SHP77 (cell line): ENCODE data around the gene MCAM.

ENCODE experiments used
- DNase-seq, 2 experiments: peaks; one replicate each; lab custom pipeline; 2025; lab: John Stamatoyannopoulos, UW

Gene MCAM

DNA sequence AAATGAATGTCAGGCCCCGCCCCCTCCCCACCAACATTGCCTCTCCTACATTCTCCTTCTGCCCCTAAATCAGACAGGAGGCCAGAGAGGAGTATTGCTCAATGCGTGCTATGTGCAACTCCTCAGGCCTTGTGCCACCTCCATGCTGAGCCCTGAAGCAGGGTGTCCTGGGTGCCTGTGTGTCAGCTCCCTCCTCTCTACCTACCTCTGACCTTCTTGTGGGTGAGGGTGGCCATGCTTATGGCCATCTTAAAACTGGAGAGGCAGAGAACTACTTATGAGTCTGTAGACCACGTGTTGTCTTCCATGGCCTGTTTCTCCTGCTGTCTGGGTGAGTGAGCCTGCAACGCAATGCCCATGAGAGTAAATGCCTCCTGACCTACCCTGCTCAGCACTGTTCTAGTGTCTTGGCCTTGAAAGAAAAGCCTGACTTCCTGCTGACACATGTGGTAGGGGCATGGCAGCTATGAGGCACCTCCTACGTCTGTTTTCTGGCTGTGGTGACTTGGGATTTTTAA, 10.5 kb downstream of the MCAM start:
- no peak for DNase-seq

DNA sequence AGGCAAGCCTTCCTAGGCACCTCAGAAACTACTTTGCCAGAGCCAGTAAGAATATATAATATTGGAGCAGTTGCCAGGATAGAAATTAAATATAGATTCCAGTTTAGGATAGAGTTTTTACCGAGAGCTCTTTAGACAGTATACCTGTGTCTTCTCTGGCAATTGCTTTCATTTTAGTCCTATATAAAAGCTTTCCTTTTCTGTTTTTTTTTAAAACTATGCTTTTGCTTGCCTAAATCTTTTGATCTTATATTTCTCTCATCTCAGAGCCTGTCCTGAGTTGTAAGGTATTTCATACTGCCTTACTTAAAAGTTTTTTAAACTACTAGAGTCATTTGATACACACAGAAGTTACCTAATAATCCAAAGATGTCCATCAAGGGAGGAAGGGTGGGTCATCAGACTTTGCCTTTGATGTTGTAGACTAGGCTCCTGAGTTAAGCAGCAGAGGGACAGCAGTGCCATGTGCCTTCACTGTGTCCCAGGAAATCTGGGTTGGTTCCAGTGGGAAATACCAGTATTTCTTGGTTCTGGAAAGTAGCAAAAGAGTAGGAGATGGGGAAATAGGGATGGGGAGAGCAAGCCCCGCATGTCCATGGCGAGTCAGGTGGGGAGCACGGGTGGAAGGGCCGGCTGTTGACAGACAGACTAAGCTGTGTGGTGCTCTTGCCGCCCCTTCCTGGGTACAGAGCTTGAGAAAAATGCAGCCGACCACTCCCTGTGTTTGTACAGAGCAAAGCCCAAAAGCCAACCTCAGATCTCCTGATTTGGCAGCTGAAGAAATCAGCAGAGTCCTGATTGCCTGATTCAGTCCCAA, 11.2 kb downstream of the MCAM start:
- DNase-seq, result no peak

DNA sequence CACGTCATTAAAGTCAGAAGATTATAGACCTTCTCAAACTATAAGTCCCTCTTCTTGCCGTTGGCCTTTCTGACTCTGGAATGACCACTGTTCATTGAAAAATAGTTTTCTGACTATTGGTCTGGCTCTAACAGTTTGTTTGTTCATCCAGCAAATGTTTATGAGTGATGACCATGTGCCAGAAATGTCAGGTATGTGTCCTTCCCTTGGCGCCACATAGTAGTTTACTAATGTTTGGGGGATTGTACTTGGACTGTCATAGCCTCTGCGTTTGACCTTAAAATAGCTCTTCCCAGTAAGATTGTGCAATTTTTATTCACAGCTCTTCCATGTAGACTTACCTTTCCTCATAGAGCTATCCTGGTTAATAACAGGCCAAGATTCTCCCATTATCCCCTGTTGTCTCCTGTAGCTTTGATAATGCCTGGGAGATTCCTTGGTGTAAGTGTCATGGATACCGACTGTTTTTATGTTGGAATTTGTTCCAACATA, 13.7 kb downstream of the MCAM start:
- no peak for DNase-seq

DNA sequence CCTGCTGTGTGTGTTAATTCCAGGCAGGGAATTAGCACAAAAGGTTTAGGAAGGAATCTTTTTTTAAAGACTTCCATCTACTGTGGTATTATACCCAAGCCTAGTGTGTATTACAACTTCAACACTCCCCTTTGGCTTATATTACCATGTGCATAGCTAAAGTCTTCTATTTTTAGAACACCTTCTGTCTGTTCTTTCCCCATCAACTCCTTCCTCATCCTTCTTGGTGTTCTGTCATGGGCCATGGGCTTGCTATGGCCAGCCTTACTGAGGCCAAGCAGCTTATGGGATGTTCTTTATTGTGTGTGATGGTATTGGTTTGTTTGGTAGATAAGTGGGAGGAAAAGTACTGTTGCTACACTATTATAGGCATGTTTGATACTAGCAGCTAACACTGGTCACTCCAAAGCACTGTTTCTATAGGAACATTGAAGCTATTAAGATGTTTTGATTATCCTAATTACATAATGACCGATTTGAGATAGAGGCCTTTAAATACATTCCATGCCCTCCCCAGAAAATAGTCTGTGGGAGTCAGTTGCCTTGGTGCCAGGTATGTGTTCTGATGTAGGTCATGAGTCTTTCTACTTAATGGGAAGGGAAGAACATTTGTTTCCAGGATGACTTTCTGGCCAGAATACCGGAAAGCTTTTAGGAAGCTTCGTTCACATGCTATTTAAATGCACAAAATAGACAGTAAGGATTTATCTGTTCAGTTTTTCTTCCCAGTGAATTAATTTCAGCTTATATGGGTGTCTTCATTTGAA, 16.5 kb downstream of the MCAM start:
- no peak for DNase-seq

DNA sequence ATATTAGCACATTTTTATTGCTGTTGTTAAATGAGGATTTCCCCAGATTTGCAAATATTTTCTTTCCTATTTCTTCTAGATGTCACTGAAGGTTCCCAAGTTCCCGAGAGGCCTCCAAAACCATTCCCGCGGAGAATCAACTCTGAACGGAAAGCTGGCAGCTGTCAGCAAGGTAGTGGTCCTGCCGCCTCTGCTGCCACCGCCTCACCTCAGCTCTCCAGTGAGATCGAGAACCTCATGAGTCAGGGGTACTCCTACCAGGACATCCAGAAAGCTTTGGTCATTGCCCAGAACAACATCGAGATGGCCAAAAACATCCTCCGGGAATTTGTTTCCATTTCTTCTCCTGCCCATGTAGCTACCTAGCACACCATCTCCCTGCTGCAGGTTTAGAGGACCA, 17.5 kb downstream of the MCAM start:
- DNase-seq, result no peak

DNA sequence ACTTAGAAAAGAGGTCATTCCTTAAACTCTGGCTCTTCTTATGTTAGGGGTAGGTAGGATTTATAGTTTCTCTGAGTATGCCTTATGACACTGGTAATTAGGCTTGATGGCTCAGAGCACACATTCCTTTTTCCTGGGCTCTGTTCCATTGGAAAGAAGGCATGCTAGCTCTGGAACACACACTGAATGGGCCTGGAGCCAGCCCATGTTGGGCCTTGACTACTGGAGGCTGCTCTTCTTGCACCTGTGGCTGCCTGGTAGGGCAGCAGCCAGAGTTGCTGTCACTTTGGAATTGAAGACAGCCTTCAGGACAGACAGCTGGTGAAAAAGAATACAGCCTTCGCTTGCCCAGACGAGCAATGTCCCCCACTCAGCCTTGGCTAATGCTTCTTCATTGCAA, 18.2 kb downstream of the MCAM start:
- no peak for DNase-seq

DNA sequence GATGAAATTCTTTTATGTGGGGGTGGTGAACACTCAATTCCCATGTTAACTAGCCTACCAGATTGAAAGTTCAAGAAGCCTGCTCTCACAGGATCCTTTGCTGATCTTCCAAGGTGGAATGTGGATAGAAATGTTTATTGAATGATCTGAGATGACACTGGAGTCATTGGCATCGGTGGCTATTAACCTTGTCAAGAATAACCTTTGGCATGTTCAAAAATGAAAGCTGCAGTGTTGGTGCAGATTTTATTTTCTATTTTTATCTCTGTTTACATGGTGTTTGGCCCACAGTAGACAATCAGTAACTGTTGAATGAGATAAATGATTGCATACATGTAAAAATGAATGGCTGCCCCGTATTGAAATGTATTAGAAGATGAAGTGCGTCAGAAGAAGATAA, 19.0 kb downstream of the MCAM start:
- no peak for DNase-seq

DNA sequence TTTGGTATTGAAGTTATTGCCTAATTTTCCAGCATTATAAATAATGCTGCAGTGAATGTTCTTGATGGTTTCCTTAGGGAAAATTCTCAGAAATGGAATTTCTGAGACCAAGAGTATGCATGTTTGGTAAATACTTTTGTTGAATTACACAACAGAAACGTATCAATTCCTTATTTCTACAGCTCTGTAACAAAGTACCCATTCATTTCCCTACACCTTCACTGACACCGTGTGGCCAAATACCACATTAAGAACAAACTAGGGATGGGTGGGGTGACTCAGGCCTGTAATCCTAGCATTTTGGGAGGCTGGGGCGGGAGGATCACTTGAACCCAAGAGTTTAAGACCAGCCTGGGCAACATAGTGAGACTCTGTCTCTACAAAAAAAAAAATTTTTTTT, 21.8 kb downstream of the MCAM start:
- DNase-seq, result peak in 1 of 2 experiments; percentile 0

DNA sequence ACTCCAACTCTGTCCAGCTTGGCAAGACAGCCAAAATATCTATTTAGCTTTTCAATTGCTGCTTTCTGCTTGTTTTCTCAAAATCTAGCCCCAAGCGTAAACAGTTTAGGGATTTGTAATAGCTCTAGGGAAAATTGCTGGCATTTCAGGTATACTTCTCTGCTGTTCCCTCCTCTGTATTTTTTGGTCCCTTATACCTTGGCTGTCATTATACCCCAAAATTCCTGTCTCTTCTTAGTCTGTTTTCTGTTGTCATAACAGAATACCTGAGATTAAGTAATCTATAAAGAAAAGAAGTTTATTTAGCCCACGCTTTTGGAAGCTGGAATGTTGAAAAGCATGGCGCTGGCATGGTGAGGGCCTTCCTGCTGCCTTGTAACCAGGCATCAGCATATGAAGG, 23.5 kb downstream of the MCAM start:
- no peak for DNase-seq

DNA sequence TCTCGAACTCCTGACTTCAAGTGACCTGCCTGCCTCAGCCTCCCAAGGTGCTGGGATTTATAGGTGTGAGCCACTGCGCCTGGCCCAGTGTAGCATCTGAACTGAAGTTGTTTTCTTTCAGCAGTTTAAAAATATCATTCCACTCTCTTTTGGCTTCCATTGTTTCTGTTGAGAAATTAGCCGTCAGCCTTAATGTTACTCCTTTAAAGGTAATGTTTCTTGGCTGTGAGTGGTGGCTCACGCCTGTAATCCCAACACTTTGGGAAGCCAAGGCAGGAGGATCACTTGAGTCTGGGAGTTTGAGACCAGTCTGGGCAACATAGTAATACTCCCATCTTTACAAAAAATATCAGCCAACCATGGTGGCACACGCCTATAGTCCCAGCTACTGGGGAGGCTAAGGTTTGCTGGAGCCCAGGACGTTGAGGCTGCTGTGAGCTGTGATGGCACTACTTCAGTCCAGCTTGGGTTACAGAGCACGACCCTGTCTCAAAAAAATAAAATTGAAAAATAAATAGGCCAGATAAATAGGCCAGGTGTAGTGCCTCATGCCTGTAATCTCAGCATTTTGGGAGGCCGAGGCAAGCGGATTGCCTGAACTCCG, 25.9 kb downstream of the MCAM start:
- DNase-seq, result no peak

DNA sequence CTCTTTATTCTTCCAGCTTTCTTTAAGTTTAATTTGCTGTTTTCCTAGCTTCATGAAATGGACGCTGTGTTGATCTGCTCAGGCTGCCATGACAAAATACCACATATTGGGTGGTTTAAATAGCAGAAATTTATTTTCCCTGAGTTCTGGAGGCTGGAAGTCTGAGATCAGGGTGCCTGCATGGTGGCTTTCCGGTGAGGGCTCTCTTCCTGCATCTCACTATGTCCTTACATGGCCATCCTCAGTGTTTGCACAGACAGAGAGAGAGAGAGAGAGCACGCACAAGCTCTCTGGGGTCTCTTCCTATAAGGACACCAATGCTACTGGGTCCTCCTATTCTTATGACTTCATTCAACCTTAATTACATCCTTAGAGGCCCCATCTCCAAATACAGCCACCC, 28.7 kb downstream of the MCAM start:
- DNase-seq, result no peak

DNA sequence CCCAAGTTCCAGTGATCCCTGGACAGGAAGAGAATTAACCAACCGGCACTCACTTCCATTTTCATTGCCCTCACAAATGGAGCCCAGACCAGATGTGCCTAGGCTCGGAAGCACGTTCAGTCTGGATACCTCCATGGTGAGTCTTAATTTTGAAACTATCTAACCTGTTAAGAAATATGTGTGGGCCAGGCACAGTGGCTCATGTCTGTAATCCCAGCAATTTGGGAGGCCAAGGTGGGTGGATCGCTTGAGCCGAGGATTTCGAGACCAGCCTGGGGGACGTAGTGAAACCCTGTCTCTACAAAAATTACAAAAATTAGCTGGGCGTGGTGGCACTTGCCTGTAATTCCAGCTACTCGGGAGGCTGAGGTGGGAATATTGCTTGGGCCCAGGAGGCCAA, 31.5 kb downstream of the MCAM start:
- DNase-seq, result no peak

DNA sequence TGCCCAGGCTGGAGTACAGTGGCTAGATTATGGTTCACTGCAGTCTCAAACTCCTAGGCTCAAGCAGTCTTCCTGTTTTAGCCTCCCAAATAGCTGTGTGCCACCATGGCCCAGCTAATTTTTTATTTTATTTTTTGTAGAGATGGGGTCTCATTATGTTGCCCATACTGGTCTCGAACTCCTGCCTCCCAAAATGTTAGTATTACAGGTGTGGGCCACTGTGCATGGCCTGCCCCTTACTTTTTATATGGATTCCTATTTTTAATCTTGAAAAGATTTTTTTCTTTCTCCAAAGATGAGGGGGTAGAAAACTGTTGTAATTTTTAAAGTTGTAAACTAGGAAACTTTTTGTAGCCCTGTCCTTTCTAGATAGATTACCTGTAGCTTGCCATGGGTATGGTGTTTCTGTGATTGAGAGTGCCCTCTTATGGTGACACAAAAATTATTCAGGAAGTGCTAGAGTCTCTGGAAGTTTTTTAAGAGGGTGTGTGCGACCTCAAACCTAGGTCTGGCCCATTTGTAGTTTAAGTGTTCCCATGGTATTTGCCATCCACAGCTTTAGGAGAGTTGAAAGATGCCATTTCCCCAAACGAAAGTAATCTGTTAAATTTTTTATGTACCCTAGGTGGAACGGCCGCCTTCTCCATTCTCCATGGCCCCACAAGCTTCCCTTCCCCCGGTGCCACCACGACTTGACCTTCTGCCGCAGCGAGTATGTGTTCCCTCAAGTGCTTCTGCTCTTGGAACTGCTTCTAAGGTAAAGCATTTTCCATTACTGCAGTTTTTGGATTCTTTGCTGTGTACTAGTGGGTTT, 32.4 kb downstream of the MCAM start:
- DNase-seq, result peak; percentile 3 to 4

DNA sequence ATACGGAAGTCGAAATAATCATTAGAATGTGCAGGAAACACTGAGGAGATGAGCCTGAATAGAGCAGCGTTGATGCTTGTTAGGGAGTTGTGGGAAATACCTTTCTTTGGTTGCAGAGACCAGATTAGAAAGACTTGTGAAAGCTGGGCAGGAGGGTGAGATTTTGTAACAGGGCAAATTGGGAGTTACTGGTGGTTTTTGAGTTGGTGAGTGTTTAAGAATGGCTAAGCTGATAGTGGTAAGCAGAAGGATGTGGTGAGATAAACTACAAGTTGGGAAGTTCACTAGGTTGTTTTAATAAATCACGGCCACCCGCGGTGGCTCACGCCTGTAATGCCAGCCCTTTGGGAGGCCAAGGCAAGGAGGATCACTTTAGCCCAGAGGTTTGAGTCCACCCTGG, 34.4 kb downstream of the MCAM start:
- no peak for DNase-seq

DNA sequence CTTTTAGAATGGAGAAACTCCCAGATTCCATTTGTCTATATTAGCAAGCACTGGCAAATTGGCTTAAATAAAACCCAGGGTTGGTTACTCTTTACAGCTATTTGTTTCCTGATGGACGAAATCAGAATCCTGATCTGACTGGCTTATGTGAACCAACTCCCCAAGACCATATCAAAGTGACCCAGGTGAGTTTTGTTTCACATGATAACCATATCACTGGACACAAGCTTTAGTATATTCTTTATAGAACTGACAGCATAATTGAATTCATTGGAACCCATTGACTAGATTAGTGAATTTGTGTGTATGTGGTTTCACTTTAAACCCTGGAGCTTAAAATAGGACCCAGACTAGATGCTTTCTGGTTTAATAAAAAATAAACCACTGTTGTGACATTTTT, 39.3 kb downstream of the MCAM start:
- no peak for DNase-seq

DNA sequence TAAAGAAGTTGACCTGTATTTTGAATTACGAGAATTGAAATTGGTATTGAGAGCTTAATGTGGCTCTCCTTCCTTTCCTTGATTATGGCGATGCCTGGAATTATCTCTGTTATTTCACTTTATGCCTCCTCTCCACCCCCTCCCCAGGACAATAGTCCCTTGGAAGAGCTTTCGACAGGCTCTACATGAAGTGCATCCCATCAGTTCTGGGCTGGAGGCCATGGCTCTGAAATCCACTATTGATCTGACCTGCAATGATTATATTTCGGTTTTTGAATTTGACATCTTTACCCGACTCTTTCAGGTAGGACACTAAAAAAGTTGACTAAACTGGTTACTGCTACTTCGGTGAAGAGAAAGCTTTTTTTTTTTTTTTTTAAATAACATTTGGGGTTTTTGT, 43.2 kb downstream of the MCAM start:
- no peak for DNase-seq

DNA sequence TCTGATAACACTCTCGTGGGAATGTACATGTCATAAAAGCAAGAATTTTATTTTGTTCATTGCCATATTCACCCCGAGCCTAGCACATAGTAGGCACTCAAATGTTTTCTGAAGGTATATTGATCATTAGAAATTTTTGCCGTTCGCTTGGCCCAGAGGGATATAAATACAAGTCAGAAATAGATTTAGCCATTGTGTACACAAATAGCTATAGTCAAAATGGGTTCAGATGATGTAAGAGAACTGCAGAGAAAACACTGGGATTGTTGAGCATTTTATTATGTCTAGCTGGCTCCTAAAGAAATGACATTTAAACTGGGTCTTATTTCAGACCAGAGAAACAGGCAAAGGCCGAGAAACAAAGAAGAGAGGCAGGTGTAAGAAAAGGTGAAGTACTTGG, 49.3 kb downstream of the MCAM start:
- DNase-seq, result no peak

DNA sequence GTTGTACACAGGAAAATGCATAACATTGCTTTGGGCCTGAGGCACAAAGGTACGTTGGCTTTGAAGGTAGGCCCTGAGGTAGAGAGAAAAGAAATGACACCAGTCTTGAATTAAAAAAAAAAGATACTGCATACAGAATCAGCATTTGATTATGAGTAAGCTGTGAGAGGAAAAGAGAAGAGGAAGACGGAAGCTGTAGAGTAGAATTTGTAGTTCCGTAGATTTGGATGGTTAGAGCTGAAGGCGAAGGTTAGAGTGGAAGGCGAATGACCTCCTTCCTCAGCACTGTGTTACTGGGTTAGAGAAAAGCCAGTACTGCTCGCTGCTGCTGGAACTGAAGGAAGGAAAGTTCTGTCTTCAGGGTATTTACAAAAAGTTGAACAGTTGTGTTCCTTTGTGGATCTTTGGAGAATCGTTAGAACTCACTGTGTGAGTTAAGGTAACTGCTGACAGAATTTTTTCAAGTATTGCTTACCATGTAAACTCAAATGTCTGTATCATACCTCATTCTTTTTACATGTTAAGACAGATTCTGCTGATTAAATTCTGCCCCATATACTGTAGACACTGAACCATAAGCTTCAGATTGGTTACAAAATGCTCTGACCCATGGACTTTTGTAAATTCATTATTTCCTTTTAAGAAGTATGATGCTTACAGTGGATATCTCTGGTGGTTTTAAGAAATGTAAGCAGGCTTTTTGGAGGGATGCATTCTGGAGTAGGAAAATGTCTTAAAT, 50.2 kb downstream of the MCAM start:
- DNase-seq, result no peak

DNA sequence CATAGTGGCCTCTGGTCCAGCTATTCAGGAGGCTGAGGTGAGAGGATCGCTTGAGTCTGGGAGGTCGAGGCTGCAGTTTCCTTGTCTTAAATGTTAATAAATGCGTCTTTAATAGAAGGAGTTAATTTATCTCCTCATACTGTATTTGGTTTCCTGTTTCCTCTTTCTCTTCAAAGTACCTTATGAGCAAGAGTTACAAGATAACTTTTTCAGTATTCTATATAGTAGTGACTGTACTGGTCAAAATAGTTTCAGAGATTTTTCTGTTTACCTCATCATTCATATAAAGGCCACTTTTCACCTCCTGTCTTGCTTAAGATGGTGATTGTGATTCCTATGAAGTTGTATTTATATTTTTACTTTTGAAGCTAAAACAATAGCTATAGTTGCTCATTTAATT, 50.9 kb downstream of the MCAM start:
- no peak for DNase-seq

DNA sequence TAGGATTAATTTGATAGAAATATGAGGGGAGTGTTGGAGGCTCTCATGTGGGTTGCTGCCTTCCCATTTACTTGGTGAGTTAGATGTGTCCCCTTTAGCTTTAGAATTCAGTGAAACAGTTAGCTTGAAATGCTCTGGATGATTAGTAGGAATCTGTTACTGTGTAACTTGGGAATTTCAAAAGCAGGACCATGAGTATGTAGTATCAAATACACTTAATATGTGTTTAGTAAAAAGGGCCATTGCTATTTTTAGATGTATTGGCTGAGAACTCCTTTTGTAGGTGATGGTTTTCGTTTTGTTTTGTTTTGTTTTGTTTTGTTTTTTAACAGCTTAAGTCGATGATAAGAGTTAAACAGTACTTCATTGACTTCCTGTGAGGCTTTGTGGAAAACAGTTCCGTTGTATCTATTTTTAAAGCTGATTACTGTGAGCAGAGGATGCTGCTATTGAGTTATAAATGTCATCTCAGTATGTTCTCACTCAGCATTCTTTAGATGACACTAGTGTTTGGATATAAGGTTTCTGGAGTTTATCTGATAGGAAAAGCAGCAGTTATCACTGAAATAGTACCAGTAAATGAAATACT, 53.5 kb downstream of the MCAM start:
- DNase-seq, result no peak
